Activated effector memory CD4-positive, alpha-beta T cell treated with Interleukin-2 at 50 U/mL for 16 hours (primary cell): ENCODE measurements around the gene EIF4G3.
"Not testable (repeated sequence)": the region's sequence is repeated elsewhere in the genome, so short reads cannot be mapped to it uniquely, and the experiment has no call there.

Experiments used
- DNase-seq: peaks from one replicate; pipeline ENCODE4 v3.0.0-alpha.2; 2020

Gene EIF4G3

DNA sequence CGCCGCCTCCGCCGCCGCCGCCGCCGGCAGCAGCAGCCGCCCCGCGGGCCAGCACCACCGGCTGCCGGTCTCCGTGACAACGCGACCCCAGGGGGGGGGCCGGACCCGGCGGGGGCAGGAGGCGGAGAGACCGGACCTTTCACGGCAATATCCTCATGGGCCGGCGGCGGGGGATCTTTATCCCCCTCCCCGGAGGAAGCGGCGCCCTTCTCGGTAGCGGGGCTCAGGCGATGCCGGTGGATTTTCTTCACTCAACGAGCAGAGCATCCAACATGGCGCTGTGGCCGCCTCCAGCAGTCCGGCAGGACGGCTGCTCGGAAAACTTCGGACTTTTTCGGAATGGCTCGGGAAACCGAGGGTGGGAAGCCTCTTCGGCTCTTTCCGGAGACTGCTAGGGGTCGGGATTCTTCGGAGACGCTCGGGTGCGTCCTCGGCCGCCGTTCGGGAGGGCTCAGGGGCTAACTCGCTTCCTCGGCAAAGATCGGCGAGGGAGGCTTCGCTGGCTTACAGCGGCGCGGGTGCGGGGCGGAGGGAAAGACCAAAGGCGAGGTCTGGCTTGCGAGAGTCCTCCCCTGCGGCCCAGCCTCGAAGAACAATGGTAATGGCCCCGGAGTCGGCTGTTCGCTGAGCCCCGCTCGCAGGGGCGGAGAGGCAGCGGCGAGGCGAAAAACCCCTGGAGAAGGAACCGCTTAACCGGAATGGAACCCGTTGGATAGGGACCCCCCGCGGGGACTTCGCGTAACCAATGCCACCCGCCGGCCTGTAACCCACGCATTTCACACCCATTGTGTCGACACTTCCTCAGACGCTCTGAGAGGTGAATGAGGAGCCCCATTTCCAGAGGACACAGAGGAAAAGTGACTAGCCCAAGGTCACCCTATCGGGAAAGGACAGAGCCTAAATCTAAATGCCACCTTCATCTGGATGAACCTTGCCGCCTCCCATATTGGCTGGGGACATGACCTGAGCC, at the start of gene EIF4G3:
Gene EIF4G3, minus strand, starts transcription at position 312 of the 970 bp plus-strand sequence. CDS start 174,155 bp downstream, outside the sequence.
- peak; percentile 98 for DNase-seq

DNA sequence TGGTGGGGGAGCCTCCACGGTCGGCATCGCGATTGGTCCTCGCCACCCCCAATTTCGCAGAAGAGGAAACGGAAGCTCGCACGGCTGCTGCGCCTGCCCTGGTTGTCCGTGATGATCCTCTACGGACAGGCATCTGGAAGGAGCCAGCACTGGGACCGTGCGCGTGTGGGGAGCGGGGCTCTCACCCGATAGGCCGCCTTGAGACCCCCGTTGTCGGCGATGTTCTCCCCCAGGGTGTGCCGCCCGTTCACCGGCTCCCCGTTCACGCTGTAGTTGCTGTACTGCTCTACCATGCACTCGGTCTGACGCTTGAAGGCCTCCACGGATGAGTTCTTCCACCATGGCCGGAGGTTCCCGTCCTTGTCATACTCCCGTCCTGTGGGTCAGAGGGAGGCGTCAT, 48.4 kb upstream of the EIF4G3 start:
- DNase-seq: no peak

DNA sequence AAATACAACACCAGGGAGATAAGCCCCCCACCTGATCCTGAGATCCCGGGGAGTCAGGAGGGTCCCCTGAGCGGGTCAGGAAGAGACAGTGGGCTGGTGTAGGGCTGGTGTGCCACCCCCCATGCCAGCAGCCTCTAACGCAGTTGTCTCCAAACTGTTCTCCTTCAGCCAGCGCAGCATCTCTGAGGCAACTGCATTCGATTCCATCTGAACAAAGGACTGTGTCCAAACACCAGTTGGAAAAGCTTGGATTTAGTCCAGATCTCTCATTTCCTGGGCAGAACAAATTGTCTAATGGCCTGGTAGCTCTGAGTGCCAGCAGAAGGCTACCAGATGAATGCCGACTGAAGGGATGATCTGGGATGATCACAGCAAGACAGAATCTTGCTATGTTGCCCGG, 44.1 kb upstream of the EIF4G3 start:
- DNase-seq: no peak

DNA sequence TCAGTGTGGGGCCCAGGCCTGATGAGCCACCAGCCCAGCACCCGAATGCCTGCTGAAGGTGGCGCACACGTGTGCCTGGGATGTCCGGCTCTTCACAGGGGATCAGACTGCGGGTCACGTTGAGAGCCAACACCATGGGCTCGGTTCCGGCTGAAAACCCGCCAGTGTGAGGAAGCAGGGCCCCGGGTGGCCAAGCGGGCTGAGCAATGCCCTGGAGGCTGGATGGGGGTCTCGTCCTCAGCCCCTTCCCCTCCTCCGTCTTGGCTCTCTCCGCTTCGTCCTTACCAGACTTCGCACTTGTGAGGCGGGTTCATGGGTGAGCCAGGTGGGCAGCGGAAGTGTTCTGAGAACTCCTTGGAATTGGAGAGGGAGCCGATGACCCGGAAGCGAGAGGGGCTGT, 43.0 kb upstream of the EIF4G3 start:
- no peak for DNase-seq

DNA sequence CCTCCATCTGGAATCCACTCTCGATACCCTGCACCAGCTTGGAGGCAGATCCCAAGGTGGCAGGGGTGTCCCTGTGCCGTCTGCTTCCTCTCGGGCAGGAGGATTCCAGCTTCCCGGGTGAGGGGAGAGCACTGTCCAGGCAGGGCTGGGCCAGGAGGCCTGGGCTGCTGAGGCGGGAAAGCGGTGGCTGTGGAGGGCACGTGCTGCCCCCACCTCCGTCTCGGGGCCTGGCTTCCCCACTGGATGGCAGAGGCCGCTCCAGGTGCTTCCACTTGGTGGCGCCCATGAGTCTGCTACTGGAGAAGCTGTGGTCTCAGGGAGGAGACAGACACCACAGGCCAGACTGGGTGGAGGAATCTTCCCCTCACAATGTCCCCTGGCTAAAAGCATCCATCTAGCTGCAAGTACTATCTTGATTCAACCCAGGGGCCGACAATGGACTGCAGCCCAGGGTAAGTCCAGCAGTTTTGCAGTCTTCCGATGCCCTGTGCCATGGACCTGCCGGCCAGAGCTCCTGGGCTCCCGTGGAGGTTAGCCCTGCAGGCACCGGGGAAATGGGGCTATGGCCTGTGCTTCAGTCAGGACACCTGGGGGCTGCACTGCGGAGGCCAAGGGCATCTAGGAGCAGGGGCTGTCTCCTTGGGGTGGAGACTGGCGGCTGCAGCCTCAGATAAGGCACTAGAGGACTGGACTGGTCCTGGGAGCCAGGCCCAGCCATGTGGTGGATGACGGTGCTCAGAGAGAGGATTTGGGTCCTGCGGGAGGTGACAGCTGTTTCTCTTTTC, 41.3 kb upstream of the EIF4G3 start:
- DNase-seq: no peak

DNA sequence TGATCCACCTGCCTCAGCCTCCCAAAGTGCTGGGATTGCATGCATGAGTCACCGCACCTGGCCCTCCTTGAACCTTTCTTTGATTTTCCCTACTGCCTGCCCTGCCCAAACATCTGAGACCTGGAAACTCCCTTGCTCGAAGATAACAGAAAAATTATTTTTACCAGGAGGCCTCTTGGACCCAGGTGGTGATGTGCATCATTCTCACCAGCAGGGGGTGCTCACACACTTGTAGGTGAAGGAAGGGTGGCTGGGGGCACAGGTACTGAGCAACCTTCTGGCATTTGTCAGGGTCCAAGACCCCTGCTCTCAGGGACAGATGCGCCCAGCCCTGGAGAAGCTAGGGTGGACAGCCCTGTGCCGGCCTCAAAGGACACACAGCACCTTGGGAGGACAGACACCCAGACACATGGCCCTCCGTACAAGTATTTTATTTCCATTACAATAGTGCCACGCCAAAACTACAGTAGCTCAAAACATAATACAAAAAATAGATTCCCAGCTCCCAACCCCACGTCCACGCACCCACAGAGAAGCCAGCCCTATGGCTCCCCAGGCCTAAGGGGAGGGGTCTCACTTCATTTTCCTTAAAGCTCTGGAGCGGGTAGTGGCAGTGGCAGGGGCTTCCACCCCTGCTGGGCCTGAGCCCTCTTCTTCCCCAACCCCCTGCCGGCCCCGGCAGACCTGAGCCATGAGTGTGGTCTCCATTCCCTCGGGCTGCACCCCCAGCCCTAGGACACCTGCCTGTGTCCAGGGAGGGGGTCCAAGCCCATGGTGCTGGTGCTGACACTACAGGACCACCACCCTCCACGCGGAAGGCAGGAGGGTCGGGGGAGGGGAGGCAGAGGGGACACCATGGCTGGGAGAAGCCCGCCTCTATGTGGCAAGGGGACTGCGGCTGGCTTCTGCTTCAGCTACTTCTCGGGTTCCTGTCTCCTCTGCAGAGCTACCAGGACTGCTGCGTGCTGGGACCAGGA, 40.4 kb upstream of the EIF4G3 start:
- DNase-seq: peak; percentile 34

GRCh38 chr1:21212126-21212525, 35.4 kb upstream of the EIF4G3 start:
- DNase-seq: no peak

DNA sequence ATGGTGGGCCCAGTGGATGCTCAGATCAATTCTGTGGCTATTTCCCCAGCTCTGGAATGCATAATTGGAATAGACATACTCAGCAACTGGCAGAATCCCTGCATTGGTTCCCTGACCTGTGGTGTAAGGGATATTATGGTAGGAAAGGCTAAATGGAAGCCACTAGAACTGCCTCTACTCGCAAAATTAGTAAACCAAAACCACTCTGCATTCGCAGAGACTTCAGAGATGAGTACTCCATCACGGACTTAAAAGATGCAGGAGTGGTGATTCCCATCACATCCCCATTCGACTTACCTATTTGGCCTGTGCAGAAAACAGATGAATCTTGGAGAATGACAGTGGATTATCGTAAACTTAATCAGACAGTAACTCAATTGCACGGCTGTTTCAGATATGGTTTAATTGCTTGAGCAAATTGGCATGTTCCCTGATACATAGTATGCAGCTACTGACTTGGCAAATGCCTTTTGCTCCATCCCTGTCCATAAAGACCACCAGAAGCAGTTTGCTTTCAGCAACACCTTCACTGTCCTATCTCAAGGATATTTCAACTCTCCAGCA, 31.5 kb upstream of the EIF4G3 start:
- not testable (repeated sequence) for DNase-seq

DNA sequence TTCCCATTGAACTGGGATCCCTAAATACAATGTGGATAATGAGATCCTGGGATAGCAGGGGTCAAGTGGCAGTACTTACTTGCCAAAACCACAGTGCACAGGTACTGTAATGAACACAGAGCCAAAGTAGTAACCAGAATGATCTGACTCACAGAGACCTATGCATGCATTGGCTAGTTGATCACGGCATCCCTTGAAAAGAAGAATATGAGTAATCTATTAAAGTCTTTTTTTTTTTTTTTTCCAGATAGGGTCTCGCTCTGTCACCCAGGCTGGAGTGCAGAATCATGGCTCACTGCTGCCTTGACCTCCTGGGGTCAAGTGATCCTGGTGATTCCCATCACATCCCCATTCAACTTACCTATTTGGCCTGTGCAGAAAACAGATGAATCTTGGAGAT, 29.4 kb upstream of the EIF4G3 start:
- no peak for DNase-seq

- no peak for DNase-seq
Observed at GRCh38 chr1:21205416-21205815, 28.7 kb upstream of the EIF4G3 start.

- DNase-seq: no peak
Observed at GRCh38 chr1:21201650-21202049, 25.0 kb upstream of the EIF4G3 start.

DNA sequence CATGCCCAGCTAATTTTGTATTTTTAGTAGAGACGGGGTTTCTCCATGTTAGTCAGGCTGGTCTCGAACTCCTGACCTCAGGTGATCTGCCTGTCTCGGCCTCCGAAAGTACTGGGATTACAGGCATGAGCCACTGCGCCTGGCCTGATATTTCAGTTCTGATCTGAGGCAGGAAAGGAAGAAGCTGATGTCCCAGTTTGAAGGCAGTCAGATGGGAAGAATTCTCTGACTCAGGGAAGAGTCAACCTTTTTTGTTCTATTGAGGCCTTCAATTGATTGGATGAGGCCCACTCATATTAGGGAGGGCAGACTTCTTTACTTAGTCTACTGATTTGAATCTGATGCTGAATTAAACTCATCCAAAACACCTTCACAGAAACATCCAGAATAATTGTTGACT, 24.5 kb upstream of the EIF4G3 start:
- DNase-seq: not testable (repeated sequence)

DNA sequence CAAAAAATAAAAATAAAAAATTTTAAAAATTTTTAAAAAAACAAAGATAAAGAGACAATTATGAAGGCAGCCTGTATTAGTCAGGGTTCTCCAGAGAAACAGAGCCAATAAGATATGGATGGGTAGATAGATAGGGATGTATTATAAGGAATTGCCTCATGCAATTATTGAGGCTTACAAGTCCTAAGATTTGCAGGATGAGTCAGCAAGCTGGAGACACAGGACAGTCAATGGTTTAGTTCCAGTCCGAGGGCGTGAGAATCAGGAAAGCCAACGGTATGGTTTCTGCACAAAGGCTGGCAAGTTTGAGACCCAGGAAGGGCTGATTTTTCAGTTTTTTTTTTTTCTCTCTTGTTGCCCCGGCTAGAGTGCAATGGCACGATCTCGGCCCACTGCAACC, 24.1 kb upstream of the EIF4G3 start:
- DNase-seq: no peak

DNA sequence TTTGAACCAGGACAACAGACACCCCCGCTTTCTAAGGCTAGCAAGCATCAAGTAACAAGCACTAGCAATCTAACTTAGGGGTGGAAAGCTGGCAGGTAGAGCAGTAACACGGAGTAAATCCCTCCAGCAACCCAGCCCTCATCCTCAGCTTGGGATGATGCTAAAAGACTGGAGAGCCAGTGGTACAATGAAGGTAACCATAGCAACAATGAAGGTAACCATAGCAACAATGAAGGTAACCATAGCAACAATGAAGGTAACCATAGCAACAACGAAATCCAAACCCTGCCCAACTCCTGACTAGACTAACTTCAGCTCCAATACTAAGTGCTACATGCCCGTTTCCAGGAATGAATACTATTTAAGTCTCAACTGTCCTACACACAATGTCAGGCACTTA, 22.2 kb upstream of the EIF4G3 start:
- no peak for DNase-seq

DNA sequence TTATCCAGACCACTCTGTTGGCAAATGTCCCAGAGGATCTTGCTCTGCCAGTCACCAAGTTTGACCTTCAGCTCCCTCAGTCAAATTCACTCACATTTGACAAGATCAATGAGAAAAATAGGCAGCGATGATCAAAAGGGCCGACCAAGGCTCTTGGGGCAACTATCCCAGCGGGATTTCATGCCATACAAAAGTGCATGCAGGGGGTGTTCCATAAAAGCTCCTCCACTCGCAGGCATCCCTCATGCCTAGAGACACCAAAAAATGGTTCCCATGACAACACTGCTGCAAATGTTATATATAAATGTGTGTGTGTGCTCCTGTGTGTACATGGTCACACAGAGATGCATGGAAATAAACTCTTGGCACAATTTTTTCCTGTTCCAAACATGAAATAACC, 16.2 kb upstream of the EIF4G3 start:
- DNase-seq: no peak

DNA sequence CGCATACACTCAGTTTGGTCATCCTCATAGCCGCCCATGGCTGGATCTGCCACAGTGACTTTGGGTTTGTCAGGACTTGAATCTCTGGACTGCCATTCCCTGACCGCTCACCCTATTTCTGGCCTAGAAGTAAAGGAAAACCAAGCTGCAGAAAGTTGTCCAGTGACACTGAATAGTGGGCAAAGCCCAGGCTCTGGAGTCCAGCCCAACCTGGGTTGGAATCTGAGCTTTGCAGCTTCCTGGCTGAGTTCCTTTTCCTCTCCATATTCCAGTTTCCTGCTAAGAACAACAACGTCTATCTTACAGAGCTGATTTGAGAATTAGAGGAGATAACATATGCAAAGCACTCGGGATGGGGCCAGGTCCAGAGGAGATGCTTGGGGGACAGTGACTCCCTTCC, 15.6 kb upstream of the EIF4G3 start:
- no peak for DNase-seq

- DNase-seq: not testable (repeated sequence)
Observed at GRCh38 chr1:21190771-21191170, 14.1 kb upstream of the EIF4G3 start.

DNA sequence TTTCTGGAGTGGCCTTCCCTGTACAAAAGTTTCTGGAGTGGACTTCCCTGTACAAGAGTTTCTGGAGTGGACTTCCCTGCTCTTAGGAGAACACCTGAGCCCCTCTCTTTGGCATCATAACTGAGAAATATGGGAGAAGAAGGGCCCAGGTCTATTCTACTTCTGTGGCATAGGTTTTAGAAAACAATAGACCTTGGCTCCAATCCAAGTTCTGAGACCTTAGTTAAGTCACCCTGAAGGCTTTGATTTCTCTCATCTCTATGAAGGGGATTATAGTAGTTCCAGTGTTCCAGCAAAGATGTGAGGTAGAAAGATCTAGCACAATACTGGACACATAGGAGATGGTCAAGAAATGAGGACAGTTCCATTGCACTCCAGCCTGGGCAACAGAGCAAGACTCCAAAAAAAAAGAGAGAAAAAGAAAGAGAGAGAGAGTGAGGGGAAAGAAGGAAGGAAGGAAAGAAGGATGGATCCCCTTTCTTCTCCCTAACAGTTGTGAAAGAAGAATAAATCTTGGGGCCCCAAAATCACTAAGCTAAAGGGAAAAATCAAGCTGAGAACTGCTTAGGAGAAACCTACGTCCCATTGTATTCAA, 13.3 kb upstream of the EIF4G3 start:
- no peak for DNase-seq

GRCh38 chr1:21189421-21189820, 12.7 kb upstream of the EIF4G3 start:
- DNase-seq: no peak

DNA sequence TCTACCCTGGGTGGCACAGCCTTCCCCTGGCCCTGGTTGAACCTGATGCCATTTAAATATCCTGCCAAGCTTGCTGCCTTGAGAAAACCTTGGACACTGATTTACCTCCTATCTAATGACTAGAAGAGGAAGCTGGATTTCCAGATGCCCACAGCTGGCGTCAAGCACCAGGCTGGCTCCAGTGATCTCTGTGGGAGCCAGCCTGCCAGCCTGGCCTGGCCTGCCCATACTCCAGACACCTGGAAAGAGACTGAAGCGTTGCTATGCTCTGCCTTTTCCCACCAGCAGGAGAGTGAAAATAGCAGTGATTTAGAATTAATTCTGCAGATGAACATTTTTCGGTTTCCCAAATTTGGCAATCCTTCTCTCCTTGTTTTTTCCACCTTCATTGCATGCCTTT, 11.5 kb upstream of the EIF4G3 start:
- DNase-seq: no peak

GRCh38 chr1:21185221-21185731, 8.6 kb upstream of the EIF4G3 start:
- no peak for DNase-seq

DNA sequence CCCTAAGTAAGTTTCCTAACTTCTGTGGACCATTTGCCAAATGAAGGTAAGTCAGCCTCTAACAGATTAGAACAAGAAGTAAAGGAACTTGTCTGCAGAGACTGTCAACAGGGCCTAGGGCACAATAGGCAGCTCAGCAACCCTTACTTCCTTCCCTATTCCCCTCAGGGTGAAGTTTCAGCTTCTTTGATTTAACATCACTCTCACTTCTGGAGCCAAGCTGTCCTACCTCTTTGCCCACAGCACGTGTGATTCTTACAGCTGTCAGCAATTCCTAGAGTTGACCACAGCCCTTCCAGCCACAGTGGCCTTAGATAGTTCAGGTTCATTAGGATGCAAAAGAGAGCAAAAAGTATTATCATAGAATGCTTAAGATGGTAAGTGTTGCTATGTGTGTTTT, 7.6 kb upstream of the EIF4G3 start:
- DNase-seq: no peak
